ENCODE measurements around the gene CHST3.
A peak's percentile ranks its signal among the peaks of the same experiment; 100 is the strongest.

CHST3 gene

GRCh38 chr10:71989661-71990454, 25.7 kb downstream of the CHST3 start:
- H3K9me3 ChIP-seq (ENCODE audit: control insufficient read depth in 1 of 2, low read length in 2 of 2), result no peaks in the 10 kb centered on the region
- no peak overlapping the region for H3K9ac ChIP-seq (ENCODE audit: low read depth in 1 of 2, low read length in 2 of 2)
- no peak overlapping the region for H3K4me3 ChIP-seq (ENCODE audit: low read depth in 1 of 2, low read length in 2 of 2)
- H3K27me3 ChIP-seq (ENCODE audit: control insufficient read depth in 1 of 2, insufficient read depth in 2 of 2, low read length in 2 of 2), result no peaks in the 10 kb centered on the region
- peaks cover 11 to 13% of the 10 kb centered on the region in 2 donors for H3K4me1 ChIP-seq (ENCODE audit: control insufficient read depth in 1 of 2, insufficient read depth in 2 of 2, low read length in 2 of 2)
- H3K27ac ChIP-seq (ENCODE audit: low read depth, low read length), result no peak overlapping the region
- no peaks in the 10 kb centered on the region for H3K36me3 ChIP-seq (ENCODE audit: control insufficient read depth in 1 of 2, insufficient read depth in 2 of 2, low read length in 2 of 2)

- no peaks in the 10 kb centered on the region for H3K27me3 ChIP-seq (ENCODE audit: control insufficient read depth in 1 of 2, insufficient read depth in 2 of 2, low read length in 2 of 2)
- no peaks in the 10 kb centered on the region for H3K9me3 ChIP-seq (ENCODE audit: control insufficient read depth in 1 of 2, low read length in 2 of 2)
- H3K4me3 ChIP-seq (ENCODE audit: low read depth in 1 of 2, low read length in 2 of 2), result no peak overlapping the region
- no peak overlapping the region for H3K27ac ChIP-seq (ENCODE audit: low read depth, low read length)
- H3K4me1 ChIP-seq (ENCODE audit: control insufficient read depth in 1 of 2, insufficient read depth in 2 of 2, low read length in 2 of 2), result peaks cover 5 to 8% of the 10 kb centered on the region in 2 donors
- no peaks in the 10 kb centered on the region for H3K36me3 ChIP-seq (ENCODE audit: control insufficient read depth in 1 of 2, insufficient read depth in 2 of 2, low read length in 2 of 2)
- no peak overlapping the region for H3K9ac ChIP-seq (ENCODE audit: low read depth in 1 of 2, low read length in 2 of 2)
Measured at GRCh38 chr10:71990706-71991269, 26.6 kb downstream of the CHST3 start.

- no peak overlapping the region for H3K9ac ChIP-seq (ENCODE audit: low read depth in 1 of 2, low read length in 2 of 2)
- peaks cover 7 to 12% of the 10 kb centered on the region in 2 donors for H3K4me1 ChIP-seq (ENCODE audit: control insufficient read depth in 1 of 2, insufficient read depth in 2 of 2, low read length in 2 of 2)
- no peak overlapping the region for H3K4me3 ChIP-seq (ENCODE audit: low read depth in 1 of 2, low read length in 2 of 2)
- no peak overlapping the region for H3K27ac ChIP-seq (ENCODE audit: low read depth, low read length)
- H3K27me3 ChIP-seq (ENCODE audit: control insufficient read depth in 1 of 2, insufficient read depth in 2 of 2, low read length in 2 of 2), result no peaks in the 10 kb centered on the region
- no peaks in the 10 kb centered on the region for H3K36me3 ChIP-seq (ENCODE audit: control insufficient read depth in 1 of 2, insufficient read depth in 2 of 2, low read length in 2 of 2)
- H3K9me3 ChIP-seq (ENCODE audit: control insufficient read depth in 1 of 2, low read length in 2 of 2), result no peaks in the 10 kb centered on the region
Measured at GRCh38 chr10:71995449-71995848, 31.3 kb downstream of the CHST3 start.

GRCh38 chr10:71995887-71996575, 31.8 kb downstream of the CHST3 start:
- H3K27ac ChIP-seq (ENCODE audit: low read depth, low read length), result no peak overlapping the region
- H3K27me3 ChIP-seq (ENCODE audit: control insufficient read depth in 1 of 2, insufficient read depth in 2 of 2, low read length in 2 of 2), result no peaks in the 10 kb centered on the region
- peaks cover 7 to 12% of the 10 kb centered on the region in 2 donors for H3K4me1 ChIP-seq (ENCODE audit: control insufficient read depth in 1 of 2, insufficient read depth in 2 of 2, low read length in 2 of 2)
- no peak overlapping the region for H3K4me3 ChIP-seq (ENCODE audit: low read depth in 1 of 2, low read length in 2 of 2)
- no peak overlapping the region for H3K9ac ChIP-seq (ENCODE audit: low read depth in 1 of 2, low read length in 2 of 2)
- no peaks in the 10 kb centered on the region for H3K36me3 ChIP-seq (ENCODE audit: control insufficient read depth in 1 of 2, insufficient read depth in 2 of 2, low read length in 2 of 2)
- H3K9me3 ChIP-seq (ENCODE audit: control insufficient read depth in 1 of 2, low read length in 2 of 2), result no peaks in the 10 kb centered on the region

- Histone ChIP-seq H3K27me3 (ENCODE audit: control insufficient read depth in 1 of 2, insufficient read depth in 2 of 2, low read length in 2 of 2) (no peaks in the 10 kb centered on the region), H3K36me3 (ENCODE audit: control insufficient read depth in 1 of 2, insufficient read depth in 2 of 2, low read length in 2 of 2) (no peaks in the 10 kb centered on the region), H3K4me1 (ENCODE audit: control insufficient read depth in 1 of 2, insufficient read depth in 2 of 2, low read length in 2 of 2) (peaks cover 7 to 12% of the 10 kb centered on the region in 2 donors), H3K4me3 (ENCODE audit: low read depth in 1 of 2, low read length in 2 of 2) (no peak overlapping the region), H3K9ac (ENCODE audit: low read depth in 1 of 2, low read length in 2 of 2) (no peak overlapping the region), H3K9me3 (ENCODE audit: control insufficient read depth in 1 of 2, low read length in 2 of 2) (no peaks in the 10 kb centered on the region), H3K27ac (ENCODE audit: low read depth, low read length) (no peak overlapping the region)
Measured at GRCh38 chr10:71996592-71997371, 32.6 kb downstream of the CHST3 start.

- no peaks in the 10 kb centered on the region for H3K27me3 ChIP-seq (ENCODE audit: control insufficient read depth in 1 of 2, insufficient read depth in 2 of 2, low read length in 2 of 2)
- H3K9me3 ChIP-seq (ENCODE audit: control insufficient read depth in 1 of 2, low read length in 2 of 2), result no peaks in the 10 kb centered on the region
- no peak overlapping the region for H3K9ac ChIP-seq (ENCODE audit: low read depth in 1 of 2, low read length in 2 of 2)
- no peaks in the 10 kb centered on the region for H3K36me3 ChIP-seq (ENCODE audit: control insufficient read depth in 1 of 2, insufficient read depth in 2 of 2, low read length in 2 of 2)
- no peak overlapping the region for H3K27ac ChIP-seq (ENCODE audit: low read depth, low read length)
- H3K4me1 ChIP-seq (ENCODE audit: control insufficient read depth in 1 of 2, insufficient read depth in 2 of 2, low read length in 2 of 2), result peaks cover 7 to 12% of the 10 kb centered on the region in 2 donors
- no peak overlapping the region for H3K4me3 ChIP-seq (ENCODE audit: low read depth in 1 of 2, low read length in 2 of 2)
Measured at GRCh38 chr10:71998119-71998839, 34.1 kb downstream of the CHST3 start.

GRCh38 chr10:71998840-71999194, 34.6 kb downstream of the CHST3 start:
- Histone ChIP-seq H3K9ac (ENCODE audit: low read depth in 1 of 2, low read length in 2 of 2) (no peak overlapping the region), H3K27ac (ENCODE audit: low read depth, low read length) (peak overlapping the region; percentile 58), H3K9me3 (ENCODE audit: control insufficient read depth in 1 of 2, low read length in 2 of 2) (no peaks in the 10 kb centered on the region), H3K4me3 (ENCODE audit: low read depth in 1 of 2, low read length in 2 of 2) (no peak overlapping the region), H3K4me1 (ENCODE audit: control insufficient read depth in 1 of 2, insufficient read depth in 2 of 2, low read length in 2 of 2) (peaks cover 7 to 12% of the 10 kb centered on the region in 2 donors), H3K27me3 (ENCODE audit: control insufficient read depth in 1 of 2, insufficient read depth in 2 of 2, low read length in 2 of 2) (no peaks in the 10 kb centered on the region), H3K36me3 (ENCODE audit: control insufficient read depth in 1 of 2, insufficient read depth in 2 of 2, low read length in 2 of 2) (no peaks in the 10 kb centered on the region)

GRCh38 chr10:71999360-72000072, 35.3 kb downstream of the CHST3 start:
- Histone ChIP-seq H3K9me3 (ENCODE audit: control insufficient read depth in 1 of 2, low read length in 2 of 2) (no peaks in the 10 kb centered on the region), H3K36me3 (ENCODE audit: control insufficient read depth in 1 of 2, insufficient read depth in 2 of 2, low read length in 2 of 2) (no peaks in the 10 kb centered on the region), H3K27me3 (ENCODE audit: control insufficient read depth in 1 of 2, insufficient read depth in 2 of 2, low read length in 2 of 2) (no peaks in the 10 kb centered on the region), H3K27ac (ENCODE audit: low read depth, low read length) (peak overlapping the region; percentile 58), H3K4me3 (ENCODE audit: low read depth in 1 of 2, low read length in 2 of 2) (no peak overlapping the region), H3K4me1 (ENCODE audit: control insufficient read depth in 1 of 2, insufficient read depth in 2 of 2, low read length in 2 of 2) (peaks cover 7 to 12% of the 10 kb centered on the region in 2 donors), H3K9ac (ENCODE audit: low read depth in 1 of 2, low read length in 2 of 2) (no peak overlapping the region)
